HG03457 (cell line): ENCODE data around the gene ERC2.
A peak's percentile ranks its signal among the peaks of the same experiment; 100 is the strongest.
"Not testable (repeated sequence)": the region's sequence is repeated elsewhere in the genome, so short reads cannot be mapped to it uniquely, and the experiment has no call there.

Experiments
- ATAC-seq: cut with Tn5 transposase; IDR thresholded peaks from one replicate; pipeline ENCODE4 v1.9.1; 2021; ENCODE audit warnings: moderate number of reproducible peaks; ENCODE audit not compliant: unreplicated experiment

The ERC2 gene

DNA sequence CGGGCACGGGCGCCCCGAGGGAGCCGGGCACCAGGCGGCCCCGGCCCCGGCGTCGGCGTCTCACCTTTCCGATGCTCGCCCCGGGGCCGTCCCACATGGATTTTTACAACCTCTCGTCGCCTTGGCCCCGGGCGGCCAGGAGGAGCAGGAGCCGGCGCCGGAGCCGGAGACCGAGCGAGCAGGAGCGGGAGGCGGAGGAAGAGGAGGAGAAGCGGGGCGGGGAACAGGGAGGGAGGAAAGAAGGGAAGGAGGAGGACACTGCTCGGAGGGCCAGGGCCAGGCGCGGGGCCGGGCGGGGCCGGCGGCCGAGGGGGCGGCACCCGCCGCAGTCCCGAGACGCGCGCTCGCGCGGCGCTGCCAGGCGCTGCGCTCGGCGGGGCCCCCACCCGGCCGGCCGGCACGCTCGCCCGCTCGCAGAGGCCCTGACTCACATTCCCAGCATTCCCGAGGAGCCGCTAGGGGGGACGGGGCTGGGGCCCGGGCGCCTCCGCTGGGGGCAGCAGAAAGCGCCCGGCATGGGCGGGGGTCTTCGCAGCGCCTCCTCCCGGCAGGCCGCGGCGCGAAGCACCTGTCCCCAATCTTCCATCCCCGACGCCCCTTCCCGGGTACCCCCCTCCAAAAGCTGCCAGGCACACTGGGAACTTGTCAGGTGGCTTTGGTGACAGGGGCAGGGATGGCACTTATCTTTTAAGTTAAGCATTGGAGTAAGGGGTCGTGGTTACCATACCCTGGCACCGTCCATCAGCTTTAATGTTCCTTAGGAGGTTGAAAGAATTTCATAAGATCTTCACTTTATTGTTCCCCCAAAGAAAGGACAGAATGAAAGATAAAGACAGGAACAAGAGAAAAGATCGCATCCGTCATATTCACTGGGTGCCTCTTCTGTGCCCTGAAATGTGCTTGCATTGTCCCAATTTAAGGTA is at the start of gene ERC2:
ERC2 (minus strand) TSS at position 284 of the 923 bp plus-strand sequence.
- ATAC-seq = no peak

DNA sequence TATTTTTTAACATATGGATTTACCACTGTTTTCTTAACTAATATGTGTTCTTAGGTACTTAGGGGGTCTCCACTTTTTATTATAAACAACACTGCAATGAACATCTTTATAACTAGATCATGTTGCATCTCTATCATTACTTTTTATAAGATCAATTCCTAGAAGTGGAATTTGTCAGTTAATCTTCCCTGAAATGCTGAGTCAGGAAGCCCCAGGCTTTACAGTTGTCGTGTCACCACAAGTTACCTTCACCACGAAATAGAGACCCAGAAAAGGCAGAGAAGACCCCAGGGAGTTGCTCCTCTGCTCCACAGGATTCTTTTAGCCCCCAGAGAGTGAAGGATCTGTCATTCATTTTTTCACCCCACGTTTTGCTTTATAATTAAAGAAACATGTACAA is 34.5 kb upstream of the ERC2 start:
- ATAC-seq = no peak

DNA sequence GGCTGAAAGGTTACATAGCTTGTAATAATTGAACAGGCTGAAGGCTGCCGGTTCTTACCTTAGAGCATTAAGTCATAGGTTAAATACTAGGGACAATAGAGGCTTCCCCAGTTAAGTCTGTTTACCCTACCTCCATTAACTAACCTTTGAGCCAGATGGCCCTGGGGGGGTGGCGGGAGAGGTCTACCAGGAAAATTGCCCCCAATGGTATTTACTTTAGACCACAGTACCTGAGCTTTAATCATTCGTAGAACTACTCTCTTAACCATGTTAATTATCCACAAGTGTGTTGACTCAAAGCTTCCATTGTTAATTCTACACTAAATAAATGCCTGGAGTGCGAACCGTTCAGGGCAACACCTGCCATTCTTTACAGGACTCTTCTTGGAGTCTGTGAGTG is 28.1 kb upstream of the ERC2 start:
- not testable (repeated sequence) for ATAC-seq

DNA sequence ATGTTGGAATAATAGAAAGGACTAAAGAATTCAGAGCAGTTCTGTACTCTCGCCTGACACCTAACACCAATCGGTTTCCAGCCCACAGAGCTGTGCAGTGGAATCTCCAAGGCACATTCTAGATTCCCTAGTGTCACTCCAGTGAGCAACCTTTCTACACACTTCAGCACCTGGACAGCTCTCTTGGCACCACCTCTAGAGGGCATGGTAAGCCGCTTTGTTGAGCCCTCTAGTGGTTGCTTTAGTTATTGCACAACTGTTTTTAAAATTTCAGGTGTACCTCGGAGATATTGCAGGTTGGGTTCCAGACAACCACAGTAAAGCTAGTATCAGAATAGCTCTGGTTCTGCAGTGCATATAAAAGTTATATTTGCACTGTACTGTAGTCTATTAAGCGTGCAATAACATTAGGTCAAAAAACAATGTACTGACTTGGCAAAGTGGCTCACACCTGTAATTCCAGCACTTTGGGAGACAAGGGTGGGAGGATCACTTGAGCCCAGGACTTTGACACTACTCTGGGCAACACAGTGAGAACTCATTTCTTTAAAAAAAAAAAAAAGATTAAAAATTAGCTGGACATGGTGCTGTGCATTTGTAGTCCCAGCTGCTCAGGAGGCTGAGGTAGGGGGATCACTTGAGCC is 26.5 kb upstream of the ERC2 start:
- peak; percentile 97 for ATAC-seq

DNA sequence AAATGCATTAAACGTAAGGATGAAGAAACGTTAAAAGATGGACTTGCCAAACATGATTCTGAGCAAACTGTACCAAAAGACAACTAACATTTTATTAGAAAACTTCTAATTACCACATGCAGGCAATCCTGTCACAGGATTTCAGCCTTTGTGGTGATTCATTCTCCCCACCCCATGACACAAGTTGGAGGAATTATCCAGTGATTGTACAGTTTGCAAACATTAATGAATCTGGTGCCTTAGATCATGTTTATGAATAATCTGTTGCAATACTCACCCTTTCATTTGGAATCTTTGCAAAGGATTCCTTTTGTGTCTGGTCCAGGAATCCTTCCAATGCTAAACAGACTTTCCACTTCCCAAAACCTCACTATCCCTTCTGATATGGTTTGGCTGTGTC is 23.3 kb upstream of the ERC2 start:
- ATAC-seq = no peak

DNA sequence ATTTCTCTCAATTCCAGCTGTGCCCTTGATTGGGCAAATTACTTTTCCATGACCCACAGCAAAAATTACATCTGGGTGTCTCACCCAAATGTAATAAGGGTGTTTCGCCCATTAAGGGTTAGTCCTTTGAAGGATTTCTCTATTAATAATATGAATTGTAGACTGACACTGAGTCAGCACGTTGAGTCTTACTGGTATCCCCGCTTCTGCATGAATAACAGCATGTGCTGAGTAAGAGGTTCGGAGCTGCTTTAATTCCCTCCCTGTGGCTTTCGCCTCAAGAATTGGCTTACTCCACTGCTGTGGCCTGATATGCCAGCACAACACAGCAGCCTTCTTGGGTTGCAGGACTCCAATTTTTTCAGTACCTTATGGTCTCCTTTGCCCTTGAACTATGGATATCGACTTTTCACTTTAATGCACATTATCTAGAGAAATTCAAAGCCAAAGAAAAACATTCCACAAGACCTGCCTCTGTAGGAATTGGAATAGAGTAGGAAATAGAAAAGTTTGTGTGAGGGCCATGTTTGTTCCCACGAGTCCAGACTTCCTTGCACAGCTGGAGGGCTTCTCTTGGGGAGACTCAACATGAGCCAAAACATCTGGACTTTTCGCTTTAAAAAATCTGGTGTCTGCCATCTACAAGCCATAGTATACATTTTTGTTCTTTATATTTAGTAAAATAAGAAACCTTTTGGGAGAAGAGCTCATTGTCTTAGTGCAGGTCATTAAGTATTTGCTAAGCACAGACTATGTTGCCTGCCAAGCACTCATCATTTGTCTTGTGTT is 20.7 kb upstream of the ERC2 start:
- no peak for ATAC-seq

DNA sequence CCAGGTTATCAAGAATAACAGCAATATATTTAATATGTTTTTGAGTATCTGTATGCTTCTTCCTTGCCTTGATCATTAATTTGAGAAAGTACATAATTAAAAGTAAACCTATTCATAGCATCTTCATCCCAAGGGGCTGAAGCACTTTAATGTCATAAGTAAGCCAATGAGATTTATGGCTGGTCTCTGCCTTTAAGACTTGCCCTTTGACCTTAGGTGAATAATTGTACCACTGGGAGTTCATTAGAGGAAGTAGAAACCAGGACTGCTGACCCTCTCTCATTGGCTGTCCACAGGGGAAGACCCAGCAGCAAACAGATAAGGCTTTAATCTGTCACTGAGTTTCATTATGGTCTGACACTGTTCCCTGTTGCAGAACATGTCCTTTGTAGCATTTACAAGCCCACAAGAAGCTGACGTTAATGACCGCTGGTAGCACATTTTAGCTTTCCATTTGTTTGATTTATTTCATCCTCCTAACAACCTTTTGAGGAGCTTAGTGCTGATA is 16.3 kb upstream of the ERC2 start:
- ATAC-seq = no peak

DNA sequence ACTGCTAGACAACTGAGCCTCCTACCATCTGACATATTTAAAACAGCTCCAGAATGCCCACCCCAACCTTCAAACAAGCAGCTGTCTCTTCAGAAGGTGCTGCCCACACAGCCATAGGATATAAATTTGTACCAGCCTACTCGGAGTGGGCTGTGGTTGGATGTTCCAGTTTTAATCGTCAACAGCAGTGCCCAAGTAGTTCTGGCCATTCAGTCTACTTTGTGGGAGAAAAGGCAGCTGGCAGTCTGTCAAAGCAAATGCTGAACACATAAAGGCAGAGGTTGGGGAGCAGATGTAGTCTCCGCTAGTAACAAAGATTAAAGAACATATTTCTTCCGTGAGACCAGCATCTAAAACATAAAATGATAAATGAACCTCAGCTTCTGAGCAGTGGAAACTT is 15.9 kb upstream of the ERC2 start:
- ATAC-seq = no peak

DNA sequence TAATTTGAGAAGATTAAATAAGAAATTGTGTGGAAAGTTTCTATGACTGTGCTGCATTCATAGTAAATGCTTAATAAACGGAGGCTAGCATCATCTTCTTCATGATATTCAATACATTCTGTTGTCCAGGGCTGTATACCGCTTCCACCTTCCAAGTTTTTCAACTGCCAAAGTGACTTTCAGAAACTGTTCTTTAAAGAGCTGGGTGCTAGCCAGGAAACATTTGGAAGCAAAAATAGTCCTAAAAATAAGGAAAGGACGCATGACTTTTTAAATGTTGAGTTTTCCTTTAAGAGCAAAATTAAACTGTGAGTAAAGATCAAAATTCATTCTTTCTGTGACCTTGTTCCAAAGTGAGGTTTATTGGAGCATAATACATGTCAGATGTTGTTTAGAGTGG is 9.4 kb upstream of the ERC2 start:
- ATAC-seq = no peak

DNA sequence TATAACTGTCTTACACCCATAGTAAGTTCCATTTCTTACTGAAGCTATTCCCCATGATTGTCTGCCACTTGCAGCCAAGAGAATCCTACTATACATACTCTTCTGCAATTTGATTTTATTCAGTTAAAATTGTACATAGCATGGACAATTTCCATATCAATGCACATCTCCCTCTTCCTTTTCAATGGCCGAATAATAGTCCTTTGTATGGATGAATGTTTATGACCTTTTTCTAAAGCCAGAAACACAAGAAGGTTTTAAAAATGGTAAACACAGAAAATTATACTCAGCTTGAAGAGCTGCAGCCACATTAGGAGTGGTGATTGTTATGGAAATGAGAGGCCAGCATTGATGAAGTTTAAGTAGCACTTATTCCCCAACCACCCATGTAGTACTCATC is 8.5 kb upstream of the ERC2 start:
- ATAC-seq = no peak

DNA sequence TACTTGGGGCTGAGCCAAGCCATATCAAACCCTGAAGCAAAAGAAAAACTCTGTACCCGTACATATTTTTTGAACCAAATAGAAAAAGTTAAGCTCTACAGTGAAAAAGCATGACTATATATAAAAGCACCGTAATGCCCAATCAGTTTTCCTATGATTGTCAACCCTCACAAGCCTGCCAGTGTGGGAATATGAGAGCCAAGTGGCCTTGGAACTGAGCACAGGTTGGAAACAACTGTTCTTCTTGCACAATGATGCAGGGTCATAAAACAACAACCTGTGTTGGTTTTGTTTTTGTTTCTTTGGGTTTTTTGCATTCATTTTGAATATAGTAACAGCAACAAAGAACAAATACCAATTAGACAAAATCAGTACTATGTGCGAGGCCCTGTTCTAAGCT is 3.5 kb upstream of the ERC2 start:
- ATAC-seq = no peak

DNA sequence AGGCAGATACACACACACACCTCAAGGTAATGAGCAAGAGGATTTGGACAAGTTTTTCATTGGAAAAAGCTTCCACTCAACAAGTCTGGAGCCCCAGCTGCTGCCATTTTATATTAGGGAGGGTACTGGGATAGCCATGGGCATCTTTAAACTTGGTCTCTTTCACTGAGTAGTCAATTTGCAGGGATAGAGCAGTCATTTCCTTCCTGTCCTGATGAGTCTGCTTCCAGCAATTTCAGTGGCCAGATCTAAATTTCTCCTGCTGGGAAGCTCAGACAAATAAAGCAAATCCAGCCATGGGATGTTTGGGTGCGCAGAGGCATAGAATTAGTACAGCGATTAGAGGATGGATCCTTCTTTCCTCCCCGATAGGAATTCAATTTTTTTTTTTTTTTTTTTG is 874 bp upstream of the ERC2 start:
- ATAC-seq = no peak

DNA sequence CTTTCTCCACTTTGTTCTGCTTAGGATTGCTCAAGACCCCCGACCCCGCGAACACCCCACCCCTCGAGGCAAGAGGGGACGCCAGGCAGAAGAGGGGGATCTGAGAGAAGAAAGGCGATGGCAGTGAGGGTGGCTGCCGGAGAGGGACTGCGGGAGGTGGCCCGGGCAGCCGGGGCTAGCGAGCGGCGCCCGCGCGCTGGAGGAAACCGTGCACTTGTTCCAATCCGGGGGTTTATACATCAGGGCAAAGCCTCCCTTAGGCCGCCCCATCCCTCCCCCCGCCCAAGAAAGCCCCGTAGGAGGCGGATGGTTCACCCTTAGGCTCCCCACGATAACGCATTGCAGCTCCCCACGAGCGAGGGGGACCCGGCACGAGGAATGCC is 475 bp downstream of the ERC2 start:
- ATAC-seq = no peak

DNA sequence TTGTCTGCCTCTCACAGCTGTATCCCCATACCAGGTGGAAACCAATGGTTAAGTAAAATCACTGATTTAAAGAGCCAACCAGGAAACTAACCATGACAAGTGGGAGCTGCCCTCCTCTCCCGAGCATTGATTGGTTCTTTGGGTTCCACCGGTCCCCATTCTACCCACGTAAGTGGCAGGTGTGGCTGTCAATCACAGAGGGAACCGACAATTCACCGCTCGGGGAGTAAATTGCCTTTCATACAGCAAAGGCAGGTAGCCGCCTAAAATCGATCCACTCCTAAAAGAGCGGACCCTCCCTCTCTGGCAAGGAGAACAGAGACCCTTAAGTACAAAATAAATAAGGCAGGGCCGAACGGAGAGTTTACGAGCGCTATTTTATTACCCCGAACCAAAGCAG is 1.2 kb downstream of the ERC2 start:
- no peak for ATAC-seq

DNA sequence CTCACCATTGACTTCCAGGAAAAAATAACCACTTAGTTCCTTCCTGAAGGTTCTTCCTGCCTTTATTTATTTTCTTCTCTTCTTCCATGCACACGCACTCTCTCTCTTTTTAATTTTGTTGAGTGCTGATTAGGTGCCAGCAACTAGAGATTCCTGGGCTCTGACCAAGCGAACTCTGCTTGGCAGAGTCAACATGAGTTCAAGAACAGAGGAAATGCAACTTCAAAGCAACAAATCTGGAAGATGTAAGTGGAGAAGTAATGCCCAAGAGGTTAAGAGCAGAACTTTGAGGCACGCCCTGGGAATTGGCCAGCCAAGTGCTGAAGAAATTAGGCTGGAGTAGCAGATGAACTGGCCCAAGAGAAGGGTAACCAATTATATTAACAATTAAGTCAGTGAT is 8.5 kb downstream of the ERC2 start:
- no peak for ATAC-seq

DNA sequence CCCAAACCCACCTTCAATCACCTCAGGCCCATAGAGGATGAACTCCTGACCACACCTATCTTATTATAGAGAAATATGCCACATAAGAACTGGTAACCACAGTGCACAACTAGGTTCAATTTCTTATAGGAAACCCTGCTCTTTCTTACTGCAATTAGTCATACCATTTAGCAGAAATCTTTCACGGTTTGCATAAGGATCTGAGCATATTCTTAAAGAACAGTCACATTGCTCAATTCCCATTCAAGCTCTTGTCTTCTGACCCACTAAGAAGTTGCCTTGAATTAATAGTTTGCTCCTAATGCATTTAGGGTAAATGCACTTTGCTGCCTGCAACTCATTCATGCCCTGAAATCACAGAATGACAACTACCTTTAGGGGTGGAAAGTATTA is 9.2 kb downstream of the ERC2 start:
- ATAC-seq = no peak

DNA sequence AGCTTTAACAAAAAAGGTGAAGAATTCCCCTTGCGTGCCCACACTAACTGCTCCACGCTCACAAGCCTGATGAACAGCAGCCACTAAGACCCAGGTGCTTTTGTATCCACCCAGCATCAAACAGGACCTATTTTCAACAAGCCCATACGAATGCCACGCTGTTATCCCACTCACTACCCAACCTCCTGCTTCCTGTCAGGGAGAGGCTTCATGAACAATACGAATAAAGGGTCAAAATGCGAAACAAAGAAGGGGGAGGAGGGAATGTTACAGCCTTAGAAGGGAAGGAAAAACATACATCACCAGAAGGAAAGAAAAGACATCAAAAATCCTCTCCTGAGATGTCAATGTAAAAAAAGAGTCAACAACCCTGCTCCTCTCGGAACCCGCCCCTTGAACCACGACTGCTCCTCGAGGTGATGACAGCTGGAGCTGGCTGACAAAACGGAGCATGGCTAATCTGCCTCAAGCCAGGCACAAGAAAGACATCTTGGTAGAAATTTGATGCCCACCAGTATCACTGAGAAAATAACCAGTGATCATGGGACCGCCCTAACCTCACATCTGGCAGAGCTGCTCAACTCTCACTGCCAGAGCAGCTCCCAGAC is 9.7 kb downstream of the ERC2 start:
- ATAC-seq = no peak

DNA sequence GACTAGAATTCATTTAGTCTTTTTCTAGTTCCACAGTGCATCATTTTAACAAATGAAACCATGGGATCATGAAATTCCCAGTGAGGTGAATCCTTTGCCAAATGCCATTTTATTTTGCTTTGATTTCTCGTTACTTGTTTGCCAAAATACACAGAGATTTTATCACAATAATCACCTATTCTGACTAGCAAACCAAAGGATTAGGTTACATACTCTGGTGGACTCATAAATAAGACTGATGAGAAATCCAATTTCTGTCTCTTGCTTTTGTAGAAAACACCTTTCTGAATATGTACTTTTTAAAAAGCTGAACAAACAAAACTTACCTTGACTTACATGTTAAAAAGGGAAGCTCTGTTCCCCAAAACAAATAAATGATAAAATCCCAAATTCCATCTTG is 12.2 kb downstream of the ERC2 start:
- no peak for ATAC-seq

DNA sequence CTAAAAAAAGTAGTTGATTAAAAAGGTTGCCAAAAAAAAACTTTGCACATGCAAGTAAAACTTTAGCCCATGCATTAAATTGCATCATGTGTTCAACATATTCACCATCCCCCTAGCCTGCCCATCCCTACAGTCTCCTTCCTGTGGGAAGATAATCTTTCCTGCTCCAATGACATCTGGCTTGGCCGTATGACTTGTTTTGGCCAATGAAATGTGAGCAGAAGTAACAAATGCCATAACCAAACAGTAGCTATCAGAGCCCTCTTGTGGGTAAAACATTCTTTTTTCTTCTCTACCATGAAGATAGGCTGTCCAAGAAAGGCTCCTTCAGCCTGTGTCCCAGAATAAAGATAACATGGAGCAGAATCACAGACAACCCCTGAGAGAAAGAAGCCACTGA is 15.3 kb downstream of the ERC2 start:
- ATAC-seq = no peak

DNA sequence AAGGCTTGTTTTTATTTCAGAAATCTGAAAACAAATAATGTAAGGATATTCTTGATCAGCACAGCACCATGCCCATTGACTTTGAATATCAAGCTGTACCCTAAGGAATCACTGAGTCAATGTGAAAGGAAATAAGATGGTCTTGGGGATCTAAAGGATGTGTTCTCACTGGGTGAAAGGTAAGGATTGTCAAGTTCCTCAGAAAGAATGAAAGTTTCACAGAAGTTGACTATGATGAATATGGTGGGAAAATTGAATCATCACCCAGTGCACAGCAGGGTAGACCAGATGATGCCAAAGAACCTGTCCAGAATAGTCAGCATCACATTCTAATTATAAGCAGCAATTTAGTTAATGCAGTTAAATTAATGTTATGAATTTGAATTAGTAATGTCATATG is 16.2 kb downstream of the ERC2 start:
- ATAC-seq = no peak

DNA sequence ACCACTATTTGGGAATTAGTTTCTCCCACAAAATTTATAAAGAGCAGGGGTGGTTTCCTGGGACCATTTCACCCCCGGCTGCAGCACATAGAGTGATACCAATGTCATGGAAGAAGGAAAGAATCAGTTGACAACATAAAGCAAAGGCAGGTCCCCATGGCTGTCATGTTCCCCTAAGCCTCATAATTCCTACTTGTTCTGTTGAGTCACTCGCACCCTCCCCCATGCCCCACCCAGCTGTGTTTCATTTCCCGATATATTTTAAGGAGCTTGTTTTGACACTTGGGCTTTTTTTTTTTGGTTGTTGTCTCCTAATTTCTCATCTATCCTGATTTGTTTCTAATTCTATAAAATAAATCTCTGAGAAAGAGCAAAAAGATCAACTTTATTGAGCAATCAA is 24.9 kb downstream of the ERC2 start:
- ATAC-seq = no peak
